HEK293T (cell line): Measurements from ENCODE around the gene TRIM37.

ENCODE experiments used
- CTCF ChIA-PET: fragments of 350-600 bp; formaldehyde crosslinking; extraction: SDS; loops from one replicate; lab custom pipeline; 2021; ENCODE audit warnings: antibody characterized with exemption, inconsistent platforms; lab: Yijun Ruan, JAX
- POLR2A ChIA-PET: fragments of 350-600 bp; formaldehyde crosslinking; extraction: SDS; loops from one replicate; lab custom pipeline; 2020; ENCODE audit warnings: antibody characterized with exemption, inconsistent platforms; lab: Yijun Ruan, JAX
- DNase-seq: peaks from one replicate; pipeline ENCODE4 v3.0.0; 2012; ENCODE audit warnings: mixed read lengths; ENCODE audit errors: extremely low spot score
- ARNT ChIP-seq: fragments of 450-650 bp; IDR thresholded peaks from 2 replicates; pipeline ENCODE4 v1.6.1; 2017; ENCODE audit warnings: mild to moderate bottlenecking
- BHLHE40 ChIP-seq: fragments of 450-650 bp; IDR thresholded peaks from 2 replicates; pipeline ENCODE4 v1.6.1; 2016; ENCODE audit warnings: mild to moderate bottlenecking, moderate library complexity, borderline replicate concordance
- CTBP1 ChIP-seq: fragments of 450-650 bp; IDR thresholded peaks from 2 replicates; pipeline ENCODE4 v1.6.1; 2016; ENCODE audit warnings: borderline replicate concordance
- ELF4 ChIP-seq: fragments of 450-650 bp; IDR thresholded peaks from 2 replicates; pipeline ENCODE4 v1.6.1; 2017; ENCODE audit warnings: antibody characterized with exemption
- FOXA1 ChIP-seq: fragments of 450-650 bp; IDR thresholded peaks from 2 replicates; pipeline ENCODE4 v1.6.1; 2016; ENCODE audit warnings: mild to moderate bottlenecking
- FOXK2 ChIP-seq: fragments of 450-650 bp; IDR thresholded peaks from 2 replicates; pipeline ENCODE4 v1.6.1; 2016; ENCODE audit warnings: mild to moderate bottlenecking
- FOXM1 ChIP-seq: fragments of 450-650 bp; IDR thresholded peaks from 2 replicates; pipeline ENCODE4 v1.6.1; 2017; ENCODE audit warnings: mild to moderate bottlenecking, borderline replicate concordance
- HDGF ChIP-seq: fragments of 450-650 bp; IDR thresholded peaks from 2 replicates; pipeline ENCODE4 v1.6.1; 2017; ENCODE audit warnings: antibody characterized with exemption, borderline replicate concordance
- L3MBTL2 ChIP-seq: fragments of 450-650 bp; conservative IDR thresholded peaks from 2 replicates; pipeline ENCODE4 v1.6.1; 2016; ENCODE audit warnings: mild to moderate bottlenecking
- LEF1 ChIP-seq: fragments of 450-650 bp; IDR thresholded peaks from 2 replicates; pipeline ENCODE4 v1.6.1; 2017; ENCODE audit warnings: mild to moderate bottlenecking, borderline replicate concordance
- NFRKB ChIP-seq: fragments of 450-650 bp; IDR thresholded peaks from 2 replicates; pipeline ENCODE4 v1.6.1; 2016; ENCODE audit warnings: mild to moderate bottlenecking, moderate library complexity
- SP1 ChIP-seq: fragments of 450-650 bp; IDR thresholded peaks from 2 replicates; pipeline ENCODE4 v1.6.1; 2017
- SUZ12 ChIP-seq: fragments of 450-650 bp; IDR thresholded peaks from 2 replicates; pipeline ENCODE4 v1.6.1; 2016; ENCODE audit warnings: mild to moderate bottlenecking
- TARDBP ChIP-seq: fragments of 450-650 bp; IDR thresholded peaks from 2 replicates; pipeline ENCODE4 v1.6.1; 2016
- ZNF384 ChIP-seq: fragments of 450-650 bp; IDR thresholded peaks from 2 replicates; pipeline ENCODE4 v1.6.1; 2016
- TF ChIP-seq, protein P1 (sequence below): fragments of 450-650 bp; IDR thresholded peaks from 2 replicates; pipeline ENCODE4 v1.6.1; 2016

Gene TRIM37

DNA sequence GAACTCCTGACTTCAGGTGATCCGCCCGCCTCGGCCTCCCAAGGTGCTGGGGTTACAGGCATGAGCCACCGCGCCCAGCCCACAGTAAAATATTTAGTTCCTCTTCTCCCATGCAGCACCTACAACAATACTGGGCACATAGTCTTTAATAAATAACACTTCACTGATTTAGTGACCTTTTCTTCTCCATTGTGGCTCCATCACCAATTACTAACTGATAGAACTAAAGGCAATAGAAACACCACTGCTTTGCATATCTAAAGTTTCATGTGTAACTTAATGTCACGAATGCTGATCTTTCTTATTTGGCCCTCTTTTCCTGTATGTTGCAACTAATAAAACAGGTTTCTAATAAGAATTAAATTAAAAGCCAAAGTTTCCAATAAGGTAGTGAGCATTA, 38.9 kb downstream of the TRIM37 start:
- CTCF ChIA-PET = no interaction called here
- POLR2A ChIA-PET = no interaction called here
- TF ChIP-seq ARNT (no peak), FOXK2 (no peak), FOXA1 (no peak), NFRKB (no peak), FOXM1 (no peak)
- no peak for DNase-seq

DNA sequence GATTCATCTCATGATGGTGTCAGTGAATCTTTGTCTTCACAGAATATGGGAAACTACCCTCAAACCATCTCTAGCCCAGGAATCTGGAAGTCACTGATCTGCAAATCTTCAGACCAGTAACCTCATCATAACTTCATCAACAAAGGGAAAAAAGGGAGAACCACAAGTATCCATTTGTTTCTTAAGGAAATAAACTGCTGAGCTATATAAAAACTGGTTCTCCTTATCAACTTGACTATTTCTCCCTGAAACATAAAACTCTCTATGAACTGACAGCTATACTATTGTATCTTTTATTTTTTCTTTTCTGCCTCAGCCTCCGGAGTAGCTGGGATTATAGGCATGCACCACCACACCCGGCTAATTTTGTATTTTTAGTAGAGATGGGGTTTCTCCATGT, 39.3 kb downstream of the TRIM37 start:
- POLR2A ChIA-PET = no interaction called here
- DNase-seq = no peak
- CTCF ChIA-PET = no interaction called here
- TF ChIP-seq NFRKB (no peak), SP1 (no peak), TARDBP (no peak), CTBP1 (no peak)
- TF ChIP-seq, protein P1, sequence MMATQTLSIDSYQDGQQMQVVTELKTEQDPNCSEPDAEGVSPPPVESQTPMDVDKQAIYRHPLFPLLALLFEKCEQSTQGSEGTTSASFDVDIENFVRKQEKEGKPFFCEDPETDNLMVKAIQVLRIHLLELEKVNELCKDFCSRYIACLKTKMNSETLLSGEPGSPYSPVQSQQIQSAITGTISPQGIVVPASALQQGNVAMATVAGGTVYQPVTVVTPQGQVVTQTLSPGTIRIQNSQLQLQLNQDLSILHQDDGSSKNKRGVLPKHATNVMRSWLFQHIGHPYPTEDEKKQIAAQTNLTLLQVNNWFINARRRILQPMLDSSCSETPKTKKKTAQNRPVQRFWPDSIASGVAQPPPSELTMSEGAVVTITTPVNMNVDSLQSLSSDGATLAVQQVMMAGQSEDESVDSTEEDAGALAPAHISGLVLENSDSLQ = no peak

- no peak for DNase-seq
- TF ChIP-seq BHLHE40 (no peak), FOXM1 (no peak), ARNT (no peak), TARDBP (no peak), FOXA1 (no peak), SUZ12 (no peak), SP1 (no peak), NFRKB (no peak), ZNF384 (no peak), LEF1 (no peak), FOXK2 (no peak)
- TF ChIP-seq, protein P1 = no peak
- ChIA-PET POLR2A (no interaction called here), CTCF (no interaction called here)
These were observed 44.2 kb downstream of the TRIM37 start for GRCh38 chr17:59062509-59062908.

GRCh38 chr17:59056857-59057256, 49.8 kb downstream of the TRIM37 start:
- CTCF ChIA-PET = no interaction called here
- TF ChIP-seq FOXA1 = no peak
- TF ChIP-seq SP1 = no peak
- TF ChIP-seq TARDBP = no peak
- TF ChIP-seq L3MBTL2 = no peak
- TF ChIP-seq CTBP1 = no peak
- TF ChIP-seq LEF1 = no peak
- POLR2A ChIA-PET = no interaction called here
- DNase-seq = no peak

DNA sequence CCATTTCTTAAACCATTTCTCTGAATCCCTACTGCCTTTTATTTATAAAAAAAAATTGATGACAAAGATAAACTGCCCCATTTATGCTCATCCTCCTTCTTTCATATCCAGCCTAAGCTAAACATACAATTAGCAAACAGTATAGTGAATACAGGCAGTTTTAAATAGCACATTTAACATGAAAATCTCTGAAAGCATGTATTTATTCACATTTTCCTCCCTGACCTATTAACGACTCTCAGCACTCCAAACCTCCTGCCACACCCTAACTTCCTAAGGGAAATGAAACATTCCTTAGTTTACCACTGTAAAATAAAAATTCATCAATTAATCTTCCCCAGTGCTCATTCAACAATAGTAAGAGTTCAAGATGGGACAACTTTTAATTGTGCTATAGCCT, 56.9 kb downstream of the TRIM37 start:
- no peak for DNase-seq
- TF ChIP-seq HDGF = no peak
- TF ChIP-seq SUZ12 = no peak
- TF ChIP-seq SP1 = no peak
- no peak for TF ChIP-seq ARNT
- TF ChIP-seq NFRKB = no peak
- POLR2A ChIA-PET = no interaction called here
- CTCF ChIA-PET = no interaction called here

- no peak for TF ChIP-seq FOXA1
- ChIA-PET CTCF (no interaction called here), POLR2A (no interaction called here)
- no peak for DNase-seq
These were observed 59.1 kb downstream of the TRIM37 start for GRCh38 chr17:59047616-59048015.

DNA sequence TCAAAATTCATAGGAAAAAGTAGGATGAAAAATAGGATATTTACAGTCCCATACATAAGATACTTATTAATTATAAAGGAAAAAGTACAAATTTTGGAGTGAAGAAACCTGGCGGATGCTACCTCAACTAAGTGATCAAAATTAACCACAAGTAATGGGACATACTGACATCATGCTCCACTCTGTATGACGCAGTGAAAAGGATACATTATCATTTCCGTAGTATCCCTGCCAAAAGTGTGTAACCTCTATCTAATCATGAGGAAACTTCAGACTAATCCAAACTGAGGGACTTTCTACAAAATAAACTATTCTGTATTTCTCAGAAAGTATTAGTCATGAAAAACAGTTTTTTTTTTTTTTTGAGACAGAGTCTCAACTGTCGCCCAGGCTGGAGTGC, 60.5 kb downstream of the TRIM37 start:
- TF ChIP-seq ARNT (no peak), LEF1 (no peak), FOXK2 (no peak), BHLHE40 (no peak), CTBP1 (no peak), SUZ12 (no peak), NFRKB (no peak), FOXA1 (no peak), HDGF (no peak), ELF4 (no peak), ZNF384 (no peak), L3MBTL2 (no peak), FOXM1 (no peak), SP1 (no peak)
- TF ChIP-seq, protein P1 = no peak
- DNase-seq = no peak
- CTCF ChIA-PET = interaction anchor here (0.6 kb wide), 1 partner anchor 239 kb away, joined by 6 read pairs; no protein-coding TSS in a partner anchor
- POLR2A ChIA-PET = no interaction called here

- CTCF ChIA-PET = no interaction called here
- TF ChIP-seq ZNF384 (no peak), SUZ12 (no peak), LEF1 (no peak), HDGF (no peak), FOXA1 (no peak), CTBP1 (no peak), BHLHE40 (no peak), ELF4 (no peak), SP1 (no peak), FOXM1 (no peak), ARNT (no peak), L3MBTL2 (no peak), NFRKB (no peak), TARDBP (no peak), FOXK2 (no peak)
- TF ChIP-seq, protein P1 = no peak
- no peak for DNase-seq
- POLR2A ChIA-PET = no interaction called here
These were observed 67.9 kb downstream of the TRIM37 start for GRCh38 chr17:59038734-59039133.
